K562 (cell line): Measurements from ENCODE around the gene CHCHD6.

Experiments used
- CTBP1 ChIP-seq: fragments of 450-650 bp; IDR thresholded peaks from 2 replicates; pipeline ENCODE4 v1.6.1; 2016; ENCODE audit warnings: borderline replicate concordance
- EZH2 ChIP-seq: IDR thresholded peaks from 2 replicates; pipeline ENCODE4 v1.6.1; 2012; ENCODE audit warnings: low read depth, mild to moderate bottlenecking, inconsistent platforms, low read length, borderline replicate concordance
- FOSL1 ChIP-seq: fragments of 200-800 bp; sonication (Bioruptor generic); conservative IDR thresholded peaks from 2 replicates; pipeline ENCODE4 v1.6.1; 2016; ENCODE audit warnings: missing genetic modification characterization, missing compliant biosample characterization
- HMG20B ChIP-seq: fragments of 250-450 bp; sonication (Bioruptor Pico); IDR thresholded peaks from 2 replicates; pipeline ENCODE4 v1.5.0; 2021; ENCODE audit warnings: mild to moderate bottlenecking
- HNRNPH1 ChIP-seq: fragments of 200-400 bp; formaldehyde crosslinking; optimal IDR thresholded peaks from 2 replicates; pipeline ENCODE3; 2017; ENCODE audit warnings: low read depth, mild to moderate bottlenecking, low read length, moderate library complexity
- JUN ChIP-seq, 2 experiments: sonication (generic) in 1 of 2; formaldehyde crosslinking in 1 of 2; IDR thresholded peaks; 2 replicates each; pipeline versions ENCODE4 v1.6.1 to v1.8.0; 2012 to 2022; ENCODE audit warnings: borderline replicate concordance in 2 of 2, mild to moderate bottlenecking in 2 of 2, improper control_type of control experiment in 1 of 2, low read depth in 1 of 2, low read length in 1 of 2, missing genetic modification reagents in 1 of 2
- NRF1 ChIP-seq, 2 experiments: fragments of 450-650 bp; IDR thresholded peaks in 1 of 2; conservative IDR thresholded peaks in 1 of 2; 2 replicates each; pipeline ENCODE4 v1.6.1; 2014; ENCODE audit warnings: mild to moderate bottlenecking in 2 of 2
- SMC3 ChIP-seq: conservative IDR thresholded peaks from 2 replicates; pipeline ENCODE4 v1.6.1; 2011; ENCODE audit warnings: low read depth, low read length, improper control_type of control experiment; ENCODE audit not compliant: insufficient read depth
- TF ChIP-seq, protein P1 (sequence below): sonication (generic); formaldehyde crosslinking; IDR thresholded peaks from 2 replicates; pipeline ENCODE4 v1.8.0; 2023; ENCODE audit warnings: mild to moderate bottlenecking, missing genetic modification reagents

- TF ChIP-seq JUN (IDR thresholded peaks at IDR 0.05; ENCODE audit: borderline replicate concordance, low read depth, low read length) = no peak
- TF ChIP-seq JUN (CRISPR knock-in tag; IDR thresholded peaks at IDR 0.05; ENCODE audit: borderline replicate concordance) = no peak
- TF ChIP-seq SMC3 = no peak
- no peak for TF ChIP-seq HNRNPH1
- TF ChIP-seq, protein P1, sequence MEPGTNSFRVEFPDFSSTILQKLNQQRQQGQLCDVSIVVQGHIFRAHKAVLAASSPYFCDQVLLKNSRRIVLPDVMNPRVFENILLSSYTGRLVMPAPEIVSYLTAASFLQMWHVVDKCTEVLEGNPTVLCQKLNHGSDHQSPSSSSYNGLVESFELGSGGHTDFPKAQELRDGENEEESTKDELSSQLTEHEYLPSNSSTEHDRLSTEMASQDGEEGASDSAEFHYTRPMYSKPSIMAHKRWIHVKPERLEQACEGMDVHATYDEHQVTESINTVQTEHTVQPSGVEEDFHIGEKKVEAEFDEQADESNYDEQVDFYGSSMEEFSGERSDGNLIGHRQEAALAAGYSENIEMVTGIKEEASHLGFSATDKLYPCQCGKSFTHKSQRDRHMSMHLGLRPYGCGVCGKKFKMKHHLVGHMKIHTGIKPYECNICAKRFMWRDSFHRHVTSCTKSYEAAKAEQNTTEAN (CRISPR knock-in tag) = no peak
- TF ChIP-seq HMG20B (CRISPR knock-in tag) = no peak
- no peak for TF ChIP-seq NRF1 (conservative IDR thresholded peaks at IDR 0.05 in 1 of 2, IDR thresholded peaks at IDR 0.05 in 1 of 2)
- no peak for TF ChIP-seq CTBP1
- TF ChIP-seq EZH2 = no peak
- TF ChIP-seq FOSL1 (tag) = no peak
These were observed 73.3 kb downstream of the CHCHD6 start for GRCh38 chr3:126777366-126777765.
